Lower leg skin (tissue), 3 donors: ENCODE results near the gene MX2.

Experiments
- POLR2A ChIP-seq, 2 donors: fragments of 450-650 bp; IDR thresholded peaks; one replicate each; pipeline ENCODE4 v1.6.1; 2016 to 2017; ENCODE audit warnings: antibody characterized with exemption in 2 of 2, mild to moderate bottlenecking in 1 of 2, moderate library complexity in 1 of 2
- TF ChIP-seq, protein P1 (sequence below), 3 donors: fragments of 450-650 bp; IDR thresholded peaks; one replicate each; pipeline ENCODE4 v1.5.1; 2016; ENCODE audit warnings: antibody characterized with exemption in 3 of 3, mild to moderate bottlenecking in 3 of 3, moderate library complexity in 2 of 3

GRCh38 chr21:41418393-41418792 is 56.6 kb downstream of the MX2 start:
- TF ChIP-seq, protein P1, sequence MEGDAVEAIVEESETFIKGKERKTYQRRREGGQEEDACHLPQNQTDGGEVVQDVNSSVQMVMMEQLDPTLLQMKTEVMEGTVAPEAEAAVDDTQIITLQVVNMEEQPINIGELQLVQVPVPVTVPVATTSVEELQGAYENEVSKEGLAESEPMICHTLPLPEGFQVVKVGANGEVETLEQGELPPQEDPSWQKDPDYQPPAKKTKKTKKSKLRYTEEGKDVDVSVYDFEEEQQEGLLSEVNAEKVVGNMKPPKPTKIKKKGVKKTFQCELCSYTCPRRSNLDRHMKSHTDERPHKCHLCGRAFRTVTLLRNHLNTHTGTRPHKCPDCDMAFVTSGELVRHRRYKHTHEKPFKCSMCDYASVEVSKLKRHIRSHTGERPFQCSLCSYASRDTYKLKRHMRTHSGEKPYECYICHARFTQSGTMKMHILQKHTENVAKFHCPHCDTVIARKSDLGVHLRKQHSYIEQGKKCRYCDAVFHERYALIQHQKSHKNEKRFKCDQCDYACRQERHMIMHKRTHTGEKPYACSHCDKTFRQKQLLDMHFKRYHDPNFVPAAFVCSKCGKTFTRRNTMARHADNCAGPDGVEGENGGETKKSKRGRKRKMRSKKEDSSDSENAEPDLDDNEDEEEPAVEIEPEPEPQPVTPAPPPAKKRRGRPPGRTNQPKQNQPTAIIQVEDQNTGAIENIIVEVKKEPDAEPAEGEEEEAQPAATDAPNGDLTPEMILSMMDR (IDR thresholded peaks at IDR 0.05) = no peak
- no peak for TF ChIP-seq POLR2A (IDR thresholded peaks at IDR 0.05)
